ENCODE data around the gene MYRF. TPM values are rescaled to one million over a fixed set of nuclear protein-coding genes. Genes with fewer than 3 reads are reported as not detected.

The MYRF gene
- total and polyA plus RNA-seq, 2 donors (not counting 1 experiment from before 2014, with no cell fraction given) = 0.27 to 0.34 TPM

GRCh38 chr11:61815790-61816735 lies 63.6 kb downstream of the MYRF start:
- WGBS (ENCODE audit: insufficient coverage) = under 1% methylated on average over 61 of the region's 69 CpGs
- Histone ChIP-seq H3K79me2 (ENCODE audit: control insufficient read depth, insufficient read depth, low read length) (no peaks in the 10 kb centered on the region), H3K4me3 (ENCODE audit: control extremely low read depth in 1 of 5, extremely low read depth in 1 of 5, insufficient read depth in 1 of 5, low read depth in 2 of 5, low read length in 4 of 5) (peak overlapping the region; percentile 56 to 77 (median 70)), H2AFZ (ENCODE audit: insufficient read depth, low read depth, low read length, poor library complexity, severe bottlenecking) (peak overlapping the region; percentile 94), H3K36me3 (replicated peaks in 1 of 2; ENCODE audit: control extremely low read depth in 1 of 2, control insufficient read depth in 1 of 2, extremely low read depth in 1 of 2, insufficient read depth in 2 of 2, low read length in 1 of 2) (no peaks in the 10 kb centered on the region), H3K27ac (ENCODE audit: low read length in 2 of 2) (peak overlapping the region in 1 of 2 donors; percentile 17), H4K20me1 (ENCODE audit: control insufficient read depth, insufficient read depth, low read length, poor library complexity, severe bottlenecking) (no peaks in the 10 kb centered on the region), H3K9ac (ENCODE audit: low read length) (peak overlapping the region; percentile 84), H3K9me3 (ENCODE audit: control extremely low read depth in 1 of 3, control insufficient read depth in 2 of 3, insufficient read depth in 1 of 3, low read length in 2 of 3) (peaks cover 0 to 6% (median 0%) of the 10 kb centered on the region in 3 donors), H3K4me2 (replicated peaks; ENCODE audit: low read depth, low read length, poor library complexity, severe bottlenecking) (peak overlapping the region; percentile 100), H3K27me3 (replicated peaks in 1 of 4; ENCODE audit: control extremely low read depth in 1 of 4, control insufficient read depth in 3 of 4, insufficient read depth in 4 of 4, low read length in 3 of 4) (peaks cover 0 to 17% (median 4%) of the 10 kb centered on the region in 4 experiments), H3K4me1 (ENCODE audit: control insufficient read depth in 2 of 2, insufficient read depth in 2 of 2, low read length in 2 of 2) (peaks cover 9 to 24% of the 10 kb centered on the region in 2 donors)
- ATAC-seq (ENCODE audit: low read depth) = peak; percentile 53
- Mint-ChIP-seq H3K9me3 (ENCODE audit: insufficient read depth) (no peaks in the 10 kb centered on the region), H3K27ac (peak overlapping the region; percentile 83), H3K4me1 (peaks cover 15% of the 10 kb centered on the region), H3K4me3 (peak overlapping the region; percentile 96), H3K27me3 (no peaks in the 10 kb centered on the region)
- TF ChIP-seq EZH2 (IDR thresholded peaks at IDR 0.05; ENCODE audit: borderline replicate concordance, insufficient read depth, low read depth, low read length, poor library complexity, severe bottlenecking) (no peak), CTCF (IDR thresholded peaks at IDR 0.05) (no peak)
- CTCF ChIA-PET = interaction anchor here (0.6 to 6.1 kb wide), 13 partner anchors 12 to 290 kb away, joined by 3 to 77 read pairs (median 8); partner anchors contain the start of gene FADS2
- intact Hi-C loops (cut with micrococcal nuclease) = loop anchor here (1.0 to 5.0 kb wide), 4 partner anchors 11 to 306 kb away; partner anchors contain the start of genes FADS3 and INCENP
- peak; percentile 69 for DNase-seq
- POLR2A ChIA-PET = interaction anchor here (1.0 to 2.0 kb wide), 4 partner anchors 10 to 151 kb away, joined by 4 to 9 read pairs (median 6); partner anchors contain the start of gene FTH1

Measured in B cell (primary cell).